RWPE1 (cell line): ENCODE data around the gene ATP2B3.

Source experiments
- CTCF ChIA-PET: fragments of 350-600 bp; sonication (Branson Sonifier 250); formaldehyde crosslinking; extraction: SDS; loops from one replicate; lab custom pipeline; 2021; lab: Yijun Ruan, JAX
- POLR2A ChIA-PET: fragments of 400-600 bp; formaldehyde crosslinking; extraction: SDS; loops from one replicate; lab custom pipeline; 2020; ENCODE audit warnings: antibody characterized with exemption; ENCODE audit not compliant: low non-redundant PET; lab: Yijun Ruan, JAX
- DNase-seq: peaks from one replicate; pipeline ENCODE4 v3.0.0; 2012; ENCODE audit warnings: low spot score
- H3K27ac ChIP-seq: fragments of 450-650 bp; 2 replicates; pipeline ENCODE4 v1.5.1; 2017
- TF ChIP-seq, protein P1 (sequence below): fragments of 450-650 bp; conservative IDR thresholded peaks from 2 replicates; pipeline ENCODE4 v1.5.1; 2017; ENCODE audit warnings: low read depth, mild to moderate bottlenecking

The ATP2B3 gene

DNA sequence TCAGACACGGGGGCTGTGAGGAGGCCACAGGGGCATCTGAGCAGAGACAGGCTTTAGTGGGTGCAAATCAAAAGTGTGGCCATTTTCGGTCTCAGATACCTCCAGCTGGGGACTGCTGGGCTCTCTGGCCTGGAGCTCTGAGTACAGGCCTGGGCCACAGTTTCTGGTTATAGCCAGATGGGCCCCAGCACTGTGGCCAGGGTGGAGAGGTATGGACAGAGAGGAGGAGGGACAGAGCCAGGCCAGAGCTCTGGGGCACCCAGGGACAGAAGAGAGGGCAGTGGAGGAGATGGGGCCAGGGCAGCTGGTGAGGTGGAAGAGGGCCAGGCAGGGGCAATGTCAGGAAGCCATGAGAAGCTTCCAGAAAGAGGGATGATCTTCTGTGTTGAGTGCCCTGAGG lies 61.4 kb downstream of the ATP2B3 start:
- ChIA-PET POLR2A (no interaction called here), CTCF (interaction anchor here (0.5 kb wide), 1 partner anchor 935 kb away, joined by 3 read pairs; no protein-coding TSS in a partner anchor)
- TF ChIP-seq, protein P1, sequence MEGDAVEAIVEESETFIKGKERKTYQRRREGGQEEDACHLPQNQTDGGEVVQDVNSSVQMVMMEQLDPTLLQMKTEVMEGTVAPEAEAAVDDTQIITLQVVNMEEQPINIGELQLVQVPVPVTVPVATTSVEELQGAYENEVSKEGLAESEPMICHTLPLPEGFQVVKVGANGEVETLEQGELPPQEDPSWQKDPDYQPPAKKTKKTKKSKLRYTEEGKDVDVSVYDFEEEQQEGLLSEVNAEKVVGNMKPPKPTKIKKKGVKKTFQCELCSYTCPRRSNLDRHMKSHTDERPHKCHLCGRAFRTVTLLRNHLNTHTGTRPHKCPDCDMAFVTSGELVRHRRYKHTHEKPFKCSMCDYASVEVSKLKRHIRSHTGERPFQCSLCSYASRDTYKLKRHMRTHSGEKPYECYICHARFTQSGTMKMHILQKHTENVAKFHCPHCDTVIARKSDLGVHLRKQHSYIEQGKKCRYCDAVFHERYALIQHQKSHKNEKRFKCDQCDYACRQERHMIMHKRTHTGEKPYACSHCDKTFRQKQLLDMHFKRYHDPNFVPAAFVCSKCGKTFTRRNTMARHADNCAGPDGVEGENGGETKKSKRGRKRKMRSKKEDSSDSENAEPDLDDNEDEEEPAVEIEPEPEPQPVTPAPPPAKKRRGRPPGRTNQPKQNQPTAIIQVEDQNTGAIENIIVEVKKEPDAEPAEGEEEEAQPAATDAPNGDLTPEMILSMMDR, result no peak
- no peak overlapping the region for H3K27ac ChIP-seq
- no peak for DNase-seq

- DNase-seq, result no peak
- ChIA-PET CTCF (interaction anchor here (0.6 to 1.0 kb wide), 4 partner anchors 9 to 132 kb away, joined by 3 to 5 read pairs (median 3); no protein-coding TSS in a partner anchor), POLR2A (no interaction called here)
- TF ChIP-seq, protein P1, result no peak
- no peak overlapping the region for H3K27ac ChIP-seq
These were observed 63.4 kb downstream of the ATP2B3 start for GRCh38 chrX:153580700-153581386.

GRCh38 chrX:153582896-153583295 lies 65.5 kb downstream of the ATP2B3 start:
- POLR2A ChIA-PET, result no interaction called here
- no peak overlapping the region for H3K27ac ChIP-seq
- CTCF ChIA-PET, result no interaction called here

DNA sequence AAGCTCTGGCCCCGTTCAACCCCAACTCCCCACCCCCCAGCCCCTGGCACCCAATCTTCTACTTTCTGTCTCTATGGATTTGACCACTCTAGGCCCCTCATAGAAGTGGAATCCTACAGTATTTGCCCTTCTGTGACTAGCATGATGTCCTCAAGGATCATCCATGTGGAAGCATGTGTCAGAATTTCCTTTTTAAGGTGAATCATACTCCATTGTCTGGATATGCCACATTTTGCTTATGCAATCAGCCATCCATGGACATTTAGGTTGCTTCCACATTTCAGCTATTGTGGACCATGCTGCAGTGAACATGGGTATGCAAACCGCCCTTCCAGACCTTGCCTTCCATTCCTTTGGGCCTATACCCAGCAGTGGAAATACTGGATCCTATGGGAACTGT lies 66.0 kb downstream of the ATP2B3 start:
- POLR2A ChIA-PET, result no interaction called here
- H3K27ac ChIP-seq, result no peak overlapping the region

More at GRCh38 chrX:153582896-153583295, 65.5 kb downstream of the ATP2B3 start:
- TF ChIP-seq, protein P1, result no peak
- no peak for DNase-seq

DNA sequence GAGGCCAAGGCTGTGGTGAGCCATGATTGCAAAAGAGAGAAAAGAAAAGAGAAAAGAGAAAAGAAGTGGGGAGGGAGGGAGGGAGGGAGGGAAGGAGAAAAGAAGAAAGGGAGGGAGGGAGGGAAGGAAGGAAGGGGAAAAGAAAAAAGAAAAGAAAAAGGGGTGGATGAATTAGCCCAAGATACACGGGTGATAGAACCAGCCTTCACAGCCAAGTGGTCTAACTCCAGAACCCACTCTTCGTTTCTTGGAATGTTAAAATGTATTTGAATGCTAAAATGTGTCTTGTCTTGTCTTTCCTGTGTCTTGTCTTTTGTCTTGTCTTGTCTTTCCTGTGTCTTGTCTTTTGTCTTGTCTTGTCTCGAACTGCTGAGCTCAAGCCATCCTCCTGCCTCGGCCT lies 68.4 kb downstream of the ATP2B3 start:
- ChIA-PET POLR2A (no interaction called here), CTCF (no interaction called here)
- TF ChIP-seq, protein P1, result no peak
- no peak for DNase-seq
- H3K27ac ChIP-seq, result no peak overlapping the region

More for the DNA sequence above, 66.0 kb downstream of the ATP2B3 start:
- TF ChIP-seq, protein P1, result no peak
- DNase-seq, result no peak
- CTCF ChIA-PET, result interaction anchor here (0.6 kb wide), 1 partner anchor 15 kb away, joined by 3 read pairs; no protein-coding TSS in a partner anchor

DNA sequence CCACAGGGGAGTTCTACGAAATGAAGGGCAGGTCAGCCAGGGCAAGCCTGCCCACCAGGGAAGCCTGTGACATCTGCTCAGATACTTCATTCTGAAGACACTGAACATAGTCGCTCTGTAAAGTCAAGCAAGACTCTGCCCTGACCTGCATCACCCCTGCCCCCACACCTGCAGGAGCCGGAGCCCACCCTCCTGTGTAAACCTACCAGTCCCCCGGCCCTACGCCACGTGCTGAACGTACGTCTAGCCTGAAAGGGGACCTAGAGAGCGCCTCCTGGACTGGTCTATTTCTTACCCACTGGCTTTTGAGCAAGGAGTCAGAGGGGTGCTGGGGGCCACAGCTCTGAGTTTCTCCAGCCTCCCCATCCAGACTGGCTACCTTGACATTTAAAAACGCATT lies 69.9 kb downstream of the ATP2B3 start:
- CTCF ChIA-PET, result no interaction called here
- DNase-seq, result no peak
- TF ChIP-seq, protein P1, result no peak
- POLR2A ChIA-PET, result no interaction called here
- no peak overlapping the region for H3K27ac ChIP-seq
